Measurements from ENCODE around the gene FAM234A.

FAM234A gene

DNA sequence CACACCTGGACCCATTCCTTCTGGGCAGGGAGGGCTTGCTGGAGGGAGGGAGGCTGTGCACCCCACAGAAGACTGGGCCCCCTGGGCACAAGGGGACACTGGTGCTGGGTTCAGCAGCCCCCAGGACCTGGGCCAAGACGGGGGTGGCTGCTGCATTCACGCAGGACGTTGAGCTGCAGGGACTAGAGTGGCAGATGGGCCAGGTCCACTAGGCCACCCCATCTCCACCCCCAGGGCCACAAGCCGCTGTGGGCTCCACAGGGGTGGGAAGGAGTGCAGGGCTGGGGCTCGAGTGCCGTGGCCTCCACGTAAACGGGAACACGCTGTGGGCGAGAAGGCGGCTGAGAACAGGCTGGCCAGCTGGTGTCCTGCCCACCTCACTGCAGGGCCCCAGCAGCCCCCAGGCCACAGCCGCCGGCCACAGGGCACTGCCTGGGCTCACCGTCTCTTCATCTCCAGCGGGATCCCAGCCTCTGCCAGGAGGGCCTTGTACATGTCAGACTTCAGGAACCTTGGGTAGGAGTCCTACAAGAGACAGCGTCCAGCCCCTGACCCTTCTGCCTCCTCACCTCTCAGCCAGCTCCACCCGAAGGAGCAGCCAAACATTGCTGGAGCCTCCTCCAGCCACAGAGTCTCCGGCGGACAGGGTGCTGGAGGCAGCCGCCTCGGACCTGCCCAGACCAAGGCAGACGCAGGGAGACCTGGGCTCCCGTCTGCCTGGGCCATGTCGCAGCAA lies 34.6 kb downstream of the FAM234A start:
- Histone ChIP-seq H2BK15ac (ENCODE audit: low read depth, poor library complexity, severe bottlenecking) (no peak overlapping the region), H3K79me1 (replicated peaks; ENCODE audit: low read length, poor library complexity, severe bottlenecking) (no peaks in the 10 kb centered on the region), H3K4ac (ENCODE audit: low read depth in 1 of 2, low read length in 2 of 2) (no peak overlapping the region), H4K91ac (ENCODE audit: low read length) (no peak overlapping the region), H3K27ac (ENCODE audit: low read length, poor library complexity, severe bottlenecking) (no peak overlapping the region), H3K23ac (ENCODE audit: low read length in 2 of 2) (no peak overlapping the region), H4K8ac (ENCODE audit: low read length) (no peak overlapping the region), H3K18ac (ENCODE audit: low read depth in 1 of 2, low read length in 2 of 2) (no peak overlapping the region), H3K4me2 (ENCODE audit: low read length, poor library complexity, severe bottlenecking) (no peak overlapping the region), H2BK5ac (ENCODE audit: low read depth, low read length, poor library complexity, severe bottlenecking) (no peak overlapping the region), H2BK12ac (ENCODE audit: low read length in 2 of 2) (no peak overlapping the region), H2AK5ac (ENCODE audit: low read length, severe bottlenecking) (no peak overlapping the region), H3K27me3 (ENCODE audit: control insufficient read depth in 1 of 2, insufficient read depth in 1 of 2, low read length in 2 of 2) (peaks cover 9 to 35% of the 10 kb centered on the region in 2 experiments), H3K9ac (ENCODE audit: low read length) (no peak overlapping the region), H3K9me3 (ENCODE audit: control insufficient read depth, low read length) (no peaks in the 10 kb centered on the region), H3K14ac (ENCODE audit: low read length in 2 of 2) (no peak overlapping the region), H2AFZ (ENCODE audit: low read depth, low read length) (no peak overlapping the region), H2BK120ac (ENCODE audit: low read depth, low read length) (no peak overlapping the region), H3K36me3 (ENCODE audit: control insufficient read depth in 1 of 2, insufficient read depth in 2 of 2, low read depth in 1 of 2, low read length in 2 of 2) (peaks cover 8 to 21% of the 10 kb centered on the region in 2 experiments), H3K4me3 (ENCODE audit: insufficient read depth in 1 of 2, low read depth in 1 of 2, low read length in 2 of 2) (no peak overlapping the region), H3K4me1 (ENCODE audit: control insufficient read depth, insufficient read depth, low read depth, low read length) (peaks cover 4% of the 10 kb centered on the region)
- no peak for DNase-seq
- WGBS: 91% methylated on average over 24 of the region's 24 CpGs

GRCh38 chr16:270381-271255 lies 36.0 kb downstream of the FAM234A start:
- peaks cover 21 to 46% of the 10 kb centered on the region in 2 experiments for H3K27me3 ChIP-seq (ENCODE audit: control insufficient read depth in 1 of 2, insufficient read depth in 1 of 2, low read length in 2 of 2)
- no peak overlapping the region for H3K18ac ChIP-seq (ENCODE audit: low read depth in 1 of 2, low read length in 2 of 2)
- H2AFZ ChIP-seq (ENCODE audit: low read depth, low read length): no peak overlapping the region
- no peak overlapping the region for H2BK15ac ChIP-seq (ENCODE audit: low read depth, poor library complexity, severe bottlenecking)
- H3K4me3 ChIP-seq (ENCODE audit: insufficient read depth in 1 of 2, low read depth in 1 of 2, low read length in 2 of 2): no peak overlapping the region
- H3K4me2 ChIP-seq (ENCODE audit: low read length, poor library complexity, severe bottlenecking): no peak overlapping the region
- H3K9me3 ChIP-seq (ENCODE audit: control insufficient read depth, low read length): no peaks in the 10 kb centered on the region
- no peaks in the 10 kb centered on the region for H3K79me1 ChIP-seq (replicated peaks; ENCODE audit: low read length, poor library complexity, severe bottlenecking)
- no peak overlapping the region for H2BK5ac ChIP-seq (ENCODE audit: low read depth, low read length, poor library complexity, severe bottlenecking)
- H4K8ac ChIP-seq (ENCODE audit: low read length): no peak overlapping the region
- H2BK12ac ChIP-seq (ENCODE audit: low read length in 2 of 2): no peak overlapping the region
- no peak overlapping the region for H2AK5ac ChIP-seq (ENCODE audit: low read length, severe bottlenecking)
- no peak for DNase-seq
- H4K91ac ChIP-seq (ENCODE audit: low read length): no peak overlapping the region
- 91% methylated on average over 30 of the region's 34 CpGs for WGBS
- no peak overlapping the region for H3K4ac ChIP-seq (ENCODE audit: low read depth in 1 of 2, low read length in 2 of 2)
- H2BK120ac ChIP-seq (ENCODE audit: low read depth, low read length): no peak overlapping the region
- no peak overlapping the region for H3K14ac ChIP-seq (ENCODE audit: low read length in 2 of 2)
- H3K9ac ChIP-seq (ENCODE audit: low read length): no peak overlapping the region
- no peak overlapping the region for H3K23ac ChIP-seq (ENCODE audit: low read length in 2 of 2)
- H3K4me1 ChIP-seq (ENCODE audit: control insufficient read depth, insufficient read depth, low read depth, low read length): peaks cover 10% of the 10 kb centered on the region
- H3K27ac ChIP-seq (ENCODE audit: low read length, poor library complexity, severe bottlenecking): no peak overlapping the region
- H3K36me3 ChIP-seq (ENCODE audit: control insufficient read depth in 1 of 2, insufficient read depth in 2 of 2, low read depth in 1 of 2, low read length in 2 of 2): peaks cover 0 to 7% of the 10 kb centered on the region in 2 experiments

GRCh38 chr16:272633-273546 lies 38.3 kb downstream of the FAM234A start:
- Histone ChIP-seq H2AFZ (ENCODE audit: low read depth, low read length) (no peak overlapping the region), H3K27me3 (ENCODE audit: control insufficient read depth in 1 of 2, insufficient read depth in 1 of 2, low read length in 2 of 2) (peaks cover 21 to 53% of the 10 kb centered on the region in 2 experiments), H3K9me3 (ENCODE audit: control insufficient read depth, low read length) (no peaks in the 10 kb centered on the region), H3K4me2 (ENCODE audit: low read length, poor library complexity, severe bottlenecking) (no peak overlapping the region), H3K18ac (ENCODE audit: low read depth in 1 of 2, low read length in 2 of 2) (no peak overlapping the region), H2BK12ac (ENCODE audit: low read length in 2 of 2) (no peak overlapping the region), H2AK5ac (ENCODE audit: low read length, severe bottlenecking) (no peak overlapping the region), H3K27ac (ENCODE audit: low read length, poor library complexity, severe bottlenecking) (no peak overlapping the region), H3K36me3 (ENCODE audit: control insufficient read depth in 1 of 2, insufficient read depth in 2 of 2, low read depth in 1 of 2, low read length in 2 of 2) (no peaks in the 10 kb centered on the region), H3K4ac (ENCODE audit: low read depth in 1 of 2, low read length in 2 of 2) (no peak overlapping the region), H4K8ac (ENCODE audit: low read length) (no peak overlapping the region), H3K4me3 (ENCODE audit: insufficient read depth in 1 of 2, low read depth in 1 of 2, low read length in 2 of 2) (no peak overlapping the region), H2BK5ac (ENCODE audit: low read depth, low read length, poor library complexity, severe bottlenecking) (no peak overlapping the region), H4K91ac (ENCODE audit: low read length) (no peak overlapping the region), H2BK120ac (ENCODE audit: low read depth, low read length) (no peak overlapping the region), H3K9ac (ENCODE audit: low read length) (no peak overlapping the region), H3K4me1 (ENCODE audit: control insufficient read depth, insufficient read depth, low read depth, low read length) (peaks cover 10% of the 10 kb centered on the region), H3K23ac (ENCODE audit: low read length in 2 of 2) (no peak overlapping the region), H2BK15ac (ENCODE audit: low read depth, poor library complexity, severe bottlenecking) (no peak overlapping the region), H3K79me1 (replicated peaks; ENCODE audit: low read length, poor library complexity, severe bottlenecking) (no peaks in the 10 kb centered on the region), H3K14ac (ENCODE audit: low read length in 2 of 2) (no peak overlapping the region)
- no peak for DNase-seq
- 85% methylated on average over 36 of the region's 36 CpGs for WGBS
